Kidney tubule cell (primary cell): Measurements from ENCODE around the gene ADGRD1.
"Not testable (repeated sequence)": the region's sequence is repeated elsewhere in the genome, so short reads cannot be mapped to it uniquely, and the experiment has no call there.

Source experiments
- DNase-seq: peaks from one replicate; pipeline ENCODE4 v3.0.0-alpha.2; 2018; ENCODE audit warnings: low spot score

Gene ADGRD1

GRCh38 chr12:130953771-130954543 is at the start of gene ADGRD1:
Gene ADGRD1 (plus strand): TSS chr12:130953907. CDS start chr12:130954466, 559 bp downstream.
- peak; percentile 3 for DNase-seq

- no peak for DNase-seq
These were observed 49.6 kb upstream of the ADGRD1 start for GRCh38 chr12:130904064-130904463.

- DNase-seq: not testable (repeated sequence)
These were observed 48.7 kb upstream of the ADGRD1 start for GRCh38 chr12:130904936-130905455.

GRCh38 chr12:130909111-130909510 is 44.6 kb upstream of the ADGRD1 start:
- DNase-seq: no peak

GRCh38 chr12:130911193-130911592 is 42.5 kb upstream of the ADGRD1 start:
- no peak for DNase-seq

GRCh38 chr12:130911933-130912332 is 41.8 kb upstream of the ADGRD1 start:
- no peak for DNase-seq

GRCh38 chr12:130916241-130916911 is 37.3 kb upstream of the ADGRD1 start:
- DNase-seq: peak; percentile 57

GRCh38 chr12:130917607-130918006 is 36.1 kb upstream of the ADGRD1 start:
- DNase-seq: no peak

GRCh38 chr12:130919086-130919485 is 34.6 kb upstream of the ADGRD1 start:
- no peak for DNase-seq

- no peak for DNase-seq
These were observed 33.5 kb upstream of the ADGRD1 start for GRCh38 chr12:130920119-130920703.

GRCh38 chr12:130920723-130921381 is 32.9 kb upstream of the ADGRD1 start:
- no peak for DNase-seq

GRCh38 chr12:130922511-130922953 is 31.2 kb upstream of the ADGRD1 start:
- no peak for DNase-seq

GRCh38 chr12:130924966-130925665 is 28.6 kb upstream of the ADGRD1 start:
- no peak for DNase-seq

GRCh38 chr12:130925666-130926015 is 28.1 kb upstream of the ADGRD1 start:
- DNase-seq: no peak

GRCh38 chr12:130929363-130929762 is 24.3 kb upstream of the ADGRD1 start:
- DNase-seq: no peak

GRCh38 chr12:130932061-130932930 is 21.4 kb upstream of the ADGRD1 start:
- no peak for DNase-seq

- no peak for DNase-seq
These were observed 20.3 kb upstream of the ADGRD1 start for GRCh38 chr12:130933269-130933995.

- no peak for DNase-seq
These were observed 19.0 kb upstream of the ADGRD1 start for GRCh38 chr12:130934753-130935152.

GRCh38 chr12:130936561-130936960 is 17.1 kb upstream of the ADGRD1 start:
- DNase-seq: no peak

- DNase-seq: no peak
These were observed 16.6 kb upstream of the ADGRD1 start for GRCh38 chr12:130937063-130937462.
